ENCODE measurements around the gene SPRED2.

DNA sequence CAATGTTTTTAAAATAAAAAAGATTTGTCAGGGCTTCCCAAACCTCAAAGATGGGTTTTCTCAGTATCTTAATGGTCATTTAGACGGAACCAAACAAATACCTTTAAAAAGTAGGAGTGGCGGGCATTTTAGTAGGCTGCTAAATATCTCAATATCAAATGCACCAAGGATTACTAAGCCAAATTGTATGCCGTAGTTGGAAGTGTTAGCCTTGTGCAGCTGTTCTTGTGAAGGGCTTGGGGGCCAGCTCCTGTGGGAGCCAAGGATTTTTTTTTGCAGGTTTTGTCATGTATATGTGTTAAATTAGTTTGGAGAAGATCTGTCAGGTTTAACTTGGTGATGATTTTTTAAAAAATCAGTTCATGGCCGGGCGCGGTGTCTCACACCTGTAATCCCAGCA lies 152.6 kb downstream of the SPRED2 start:
- TF ChIP-seq SRF (IDR thresholded peaks at IDR 0.05; ENCODE audit: low read depth, low read length): no peak
- no peak for TF ChIP-seq CTCF (IDR thresholded peaks at IDR 0.05; ENCODE audit: control extremely low read depth in 1 of 3, insufficient read depth in 1 of 3, low read depth in 1 of 3, low read length in 3 of 3)
- no peak for TF ChIP-seq EZH2 (IDR thresholded peaks at IDR 0.05; ENCODE audit: low read depth, low read length, severe bottlenecking)
- no peak for TF ChIP-seq TAF1 (IDR thresholded peaks at IDR 0.05; ENCODE audit: low read depth, low read length)
- TF ChIP-seq SP1 (IDR thresholded peaks at IDR 0.05; ENCODE audit: low read depth, low read length): no peak
- no peak for TF ChIP-seq RFX5 (IDR thresholded peaks at IDR 0.05; ENCODE audit: borderline replicate concordance, low read depth, low read length)
- no peak for TF ChIP-seq GABPA (IDR thresholded peaks at IDR 0.05; ENCODE audit: borderline replicate concordance, insufficient read depth, low read length)
- no peak for TF ChIP-seq BCL11A (IDR thresholded peaks at IDR 0.05; ENCODE audit: low read depth in 2 of 2, low read length in 2 of 2)
- TF ChIP-seq TBP (IDR thresholded peaks at IDR 0.05; ENCODE audit: low read depth, low read length): no peak

All from H1 (cell line).